ENCODE results near the gene RAB6B.

The RAB6B gene

GRCh38 chr3:133883641-133884040 is 12.0 kb downstream of the RAB6B start:
- Histone ChIP-seq H3K4me3 (ENCODE audit: control insufficient read depth in 1 of 7, extremely low read depth in 1 of 7, insufficient read depth in 4 of 7, low read depth in 2 of 7, low read length in 6 of 7) (no peak overlapping the region), H3K27ac (ENCODE audit: insufficient read depth in 1 of 2, low read depth in 1 of 2, low read length in 2 of 2, poor library complexity in 1 of 2, severe bottlenecking in 2 of 2) (no peak overlapping the region), H3K27me3 (replicated peaks in 2 of 5; ENCODE audit: control insufficient read depth in 4 of 5, insufficient read depth in 5 of 5, low read length in 4 of 5) (peaks cover 0 to 1% (median 0%) of the 10 kb centered on the region in 5 experiments), H3K9me3 (ENCODE audit: control extremely low read depth in 1 of 5, control insufficient read depth in 4 of 5, insufficient read depth in 2 of 5, low read depth in 1 of 5, low read length in 4 of 5) (peaks cover 0 to 14% (median 3%) of the 10 kb centered on the region in 5 experiments), H3K4me1 (ENCODE audit: control extremely low read depth in 1 of 4, control insufficient read depth in 4 of 4, insufficient read depth in 4 of 4, low read length in 3 of 4) (peaks cover 0 to 22% (median 7%) of the 10 kb centered on the region in 4 experiments), H3K36me3 (ENCODE audit: control insufficient read depth in 4 of 4, insufficient read depth in 4 of 4, low read length in 3 of 4) (no peaks in the 10 kb centered on the region)
- CTCF ChIA-PET = interaction anchor here (1.4 kb wide), 1 partner anchor 13 kb away, joined by 5 read pairs; no protein-coding TSS in a partner anchor
- POLR2A ChIA-PET = no interaction called here
- no peak for DNase-seq

GRCh38 chr3:133882986-133883586 is 12.6 kb downstream of the RAB6B start:
- H3K36me3 ChIP-seq (ENCODE audit: control insufficient read depth in 4 of 4, insufficient read depth in 4 of 4, low read length in 3 of 4) = no peaks in the 10 kb centered on the region
- peaks cover 0 to 19% (median 6%) of the 10 kb centered on the region in 4 experiments for H3K4me1 ChIP-seq (ENCODE audit: control extremely low read depth in 1 of 4, control insufficient read depth in 4 of 4, insufficient read depth in 4 of 4, low read length in 3 of 4)
- ChIA-PET CTCF (interaction anchor here (1.4 to 1.7 kb wide), 2 partner anchors 14 to 15 kb away, joined by 4 to 5 read pairs; no protein-coding TSS in a partner anchor), POLR2A (no interaction called here)
- no peak overlapping the region for H3K27ac ChIP-seq (ENCODE audit: insufficient read depth in 1 of 2, low read depth in 1 of 2, low read length in 2 of 2, poor library complexity in 1 of 2, severe bottlenecking in 2 of 2)
- peaks cover 0 to 17% (median 6%) of the 10 kb centered on the region in 5 experiments for H3K9me3 ChIP-seq (ENCODE audit: control extremely low read depth in 1 of 5, control insufficient read depth in 4 of 5, insufficient read depth in 2 of 5, low read depth in 1 of 5, low read length in 4 of 5)
- no peak overlapping the region for H3K4me3 ChIP-seq (ENCODE audit: control insufficient read depth in 1 of 7, extremely low read depth in 1 of 7, insufficient read depth in 4 of 7, low read depth in 2 of 7, low read length in 6 of 7)
- 94% methylated on average over 2 of the region's 3 CpGs for WGBS (ENCODE audit: insufficient coverage)
- DNase-seq = no peak
- H3K27me3 ChIP-seq (replicated peaks in 2 of 5; ENCODE audit: control insufficient read depth in 4 of 5, insufficient read depth in 5 of 5, low read length in 4 of 5) = peaks cover 0 to 1% (median 0%) of the 10 kb centered on the region in 5 experiments

GRCh38 chr3:133881939-133882825 is 13.5 kb downstream of the RAB6B start:
- no peaks in the 10 kb centered on the region for H3K36me3 ChIP-seq (ENCODE audit: control insufficient read depth in 4 of 4, insufficient read depth in 4 of 4, low read length in 3 of 4)
- H3K9me3 ChIP-seq (ENCODE audit: control extremely low read depth in 1 of 5, control insufficient read depth in 4 of 5, insufficient read depth in 2 of 5, low read depth in 1 of 5, low read length in 4 of 5) = peaks cover 0 to 20% (median 7%) of the 10 kb centered on the region in 5 experiments
- H3K4me1 ChIP-seq (ENCODE audit: control extremely low read depth in 1 of 4, control insufficient read depth in 4 of 4, insufficient read depth in 4 of 4, low read length in 3 of 4) = peaks cover 0 to 10% (median 0%) of the 10 kb centered on the region in 4 experiments
- CTCF ChIA-PET = interaction anchor here (1.7 kb wide), 1 partner anchor 14 kb away, joined by 4 read pairs; no protein-coding TSS in a partner anchor
- POLR2A ChIA-PET = no interaction called here
- no peak for DNase-seq
- H3K27me3 ChIP-seq (replicated peaks in 2 of 5; ENCODE audit: control insufficient read depth in 4 of 5, insufficient read depth in 5 of 5, low read length in 4 of 5) = peaks cover 0 to 1% (median 0%) of the 10 kb centered on the region in 5 experiments
- no peak overlapping the region for H3K4me3 ChIP-seq (ENCODE audit: control insufficient read depth in 1 of 7, extremely low read depth in 1 of 7, insufficient read depth in 4 of 7, low read depth in 2 of 7, low read length in 6 of 7)
- 72% methylated on average over 5 of the region's 5 CpGs for WGBS (ENCODE audit: insufficient coverage)
- H3K27ac ChIP-seq (ENCODE audit: insufficient read depth in 1 of 2, low read depth in 1 of 2, low read length in 2 of 2, poor library complexity in 1 of 2, severe bottlenecking in 2 of 2) = no peak overlapping the region

GRCh38 chr3:133881492-133881891 is 14.2 kb downstream of the RAB6B start:
- no peaks in the 10 kb centered on the region for H3K36me3 ChIP-seq (ENCODE audit: control insufficient read depth in 4 of 4, insufficient read depth in 4 of 4, low read length in 3 of 4)
- peaks cover 0 to 23% (median 7%) of the 10 kb centered on the region in 5 experiments for H3K9me3 ChIP-seq (ENCODE audit: control extremely low read depth in 1 of 5, control insufficient read depth in 4 of 5, insufficient read depth in 2 of 5, low read depth in 1 of 5, low read length in 4 of 5)
- no peak for DNase-seq
- no peak overlapping the region for H3K27ac ChIP-seq (ENCODE audit: insufficient read depth in 1 of 2, low read depth in 1 of 2, low read length in 2 of 2, poor library complexity in 1 of 2, severe bottlenecking in 2 of 2)
- H3K27me3 ChIP-seq (replicated peaks in 2 of 5; ENCODE audit: control insufficient read depth in 4 of 5, insufficient read depth in 5 of 5, low read length in 4 of 5) = peaks cover 0 to 1% (median 0%) of the 10 kb centered on the region in 5 experiments
- CTCF ChIA-PET = interaction anchor here (1.7 kb wide), 1 partner anchor 13 kb away, joined by 4 read pairs; no protein-coding TSS in a partner anchor
- POLR2A ChIA-PET = no interaction called here
- H3K4me3 ChIP-seq (ENCODE audit: control insufficient read depth in 1 of 7, extremely low read depth in 1 of 7, insufficient read depth in 4 of 7, low read depth in 2 of 7, low read length in 6 of 7) = no peak overlapping the region
- peaks cover 0 to 10% (median 0%) of the 10 kb centered on the region in 4 experiments for H3K4me1 ChIP-seq (ENCODE audit: control extremely low read depth in 1 of 4, control insufficient read depth in 4 of 4, insufficient read depth in 4 of 4, low read length in 3 of 4)
- WGBS (ENCODE audit: insufficient coverage) = 100% methylated on average over 1 of the region's 1 CpG

- ChIA-PET POLR2A (no interaction called here), CTCF (no interaction called here)
- no peak for DNase-seq
- WGBS (ENCODE audit: insufficient coverage) = 96% methylated on average over 4 of the region's 4 CpGs
- H3K4me1 ChIP-seq (ENCODE audit: control extremely low read depth in 1 of 4, control insufficient read depth in 4 of 4, insufficient read depth in 4 of 4, low read length in 3 of 4) = peaks cover 0 to 10% (median 0%) of the 10 kb centered on the region in 4 experiments
- H3K4me3 ChIP-seq (ENCODE audit: control insufficient read depth in 1 of 7, extremely low read depth in 1 of 7, insufficient read depth in 4 of 7, low read depth in 2 of 7, low read length in 6 of 7) = no peak overlapping the region
- H3K36me3 ChIP-seq (ENCODE audit: control insufficient read depth in 4 of 4, insufficient read depth in 4 of 4, low read length in 3 of 4) = no peaks in the 10 kb centered on the region
- H3K9me3 ChIP-seq (ENCODE audit: control extremely low read depth in 1 of 5, control insufficient read depth in 4 of 5, insufficient read depth in 2 of 5, low read depth in 1 of 5, low read length in 4 of 5) = peaks cover 0 to 23% (median 7%) of the 10 kb centered on the region in 5 experiments
- H3K27ac ChIP-seq (ENCODE audit: insufficient read depth in 1 of 2, low read depth in 1 of 2, low read length in 2 of 2, poor library complexity in 1 of 2, severe bottlenecking in 2 of 2) = no peak overlapping the region
- H3K27me3 ChIP-seq (replicated peaks in 2 of 5; ENCODE audit: control insufficient read depth in 4 of 5, insufficient read depth in 5 of 5, low read length in 4 of 5) = peaks cover 0 to 1% (median 0%) of the 10 kb centered on the region in 5 experiments
Measured at GRCh38 chr3:133880886-133881455, 14.7 kb downstream of the RAB6B start.

- no peak overlapping the region for H3K27ac ChIP-seq (ENCODE audit: insufficient read depth in 1 of 2, low read depth in 1 of 2, low read length in 2 of 2, poor library complexity in 1 of 2, severe bottlenecking in 2 of 2)
- H3K27me3 ChIP-seq (replicated peaks in 2 of 5; ENCODE audit: control insufficient read depth in 4 of 5, insufficient read depth in 5 of 5, low read length in 4 of 5) = peaks cover 0 to 1% (median 0%) of the 10 kb centered on the region in 5 experiments
- peaks cover 0 to 10% (median 0%) of the 10 kb centered on the region in 4 experiments for H3K4me1 ChIP-seq (ENCODE audit: control extremely low read depth in 1 of 4, control insufficient read depth in 4 of 4, insufficient read depth in 4 of 4, low read length in 3 of 4)
- 93% methylated on average over 5 of the region's 5 CpGs for WGBS (ENCODE audit: insufficient coverage)
- ChIA-PET POLR2A (no interaction called here), CTCF (interaction anchor here (0.8 kb wide), 1 partner anchor 49 kb away, joined by 3 read pairs; no protein-coding TSS in a partner anchor)
- no peak for DNase-seq
- peaks cover 0 to 23% (median 7%) of the 10 kb centered on the region in 5 experiments for H3K9me3 ChIP-seq (ENCODE audit: control extremely low read depth in 1 of 5, control insufficient read depth in 4 of 5, insufficient read depth in 2 of 5, low read depth in 1 of 5, low read length in 4 of 5)
- no peaks in the 10 kb centered on the region for H3K36me3 ChIP-seq (ENCODE audit: control insufficient read depth in 4 of 4, insufficient read depth in 4 of 4, low read length in 3 of 4)
- no peak overlapping the region for H3K4me3 ChIP-seq (ENCODE audit: control insufficient read depth in 1 of 7, extremely low read depth in 1 of 7, insufficient read depth in 4 of 7, low read depth in 2 of 7, low read length in 6 of 7)
Measured at GRCh38 chr3:133880287-133880686, 15.4 kb downstream of the RAB6B start.
